HepG2 (cell line): ENCODE data around the gene STEAP1B.

Source experiments
- MLLT10 ChIP-seq: sonication (generic); formaldehyde crosslinking; IDR thresholded peaks from 2 replicates; pipeline ENCODE4 v1.4.0; 2020; ENCODE audit warnings: missing genetic modification reagents
- NFE2L1 ChIP-seq: sonication (generic); formaldehyde crosslinking; IDR thresholded peaks from 2 replicates; pipeline ENCODE4 v1.4.0; 2020; ENCODE audit warnings: missing genetic modification reagents, mild to moderate bottlenecking, borderline replicate concordance

DNA sequence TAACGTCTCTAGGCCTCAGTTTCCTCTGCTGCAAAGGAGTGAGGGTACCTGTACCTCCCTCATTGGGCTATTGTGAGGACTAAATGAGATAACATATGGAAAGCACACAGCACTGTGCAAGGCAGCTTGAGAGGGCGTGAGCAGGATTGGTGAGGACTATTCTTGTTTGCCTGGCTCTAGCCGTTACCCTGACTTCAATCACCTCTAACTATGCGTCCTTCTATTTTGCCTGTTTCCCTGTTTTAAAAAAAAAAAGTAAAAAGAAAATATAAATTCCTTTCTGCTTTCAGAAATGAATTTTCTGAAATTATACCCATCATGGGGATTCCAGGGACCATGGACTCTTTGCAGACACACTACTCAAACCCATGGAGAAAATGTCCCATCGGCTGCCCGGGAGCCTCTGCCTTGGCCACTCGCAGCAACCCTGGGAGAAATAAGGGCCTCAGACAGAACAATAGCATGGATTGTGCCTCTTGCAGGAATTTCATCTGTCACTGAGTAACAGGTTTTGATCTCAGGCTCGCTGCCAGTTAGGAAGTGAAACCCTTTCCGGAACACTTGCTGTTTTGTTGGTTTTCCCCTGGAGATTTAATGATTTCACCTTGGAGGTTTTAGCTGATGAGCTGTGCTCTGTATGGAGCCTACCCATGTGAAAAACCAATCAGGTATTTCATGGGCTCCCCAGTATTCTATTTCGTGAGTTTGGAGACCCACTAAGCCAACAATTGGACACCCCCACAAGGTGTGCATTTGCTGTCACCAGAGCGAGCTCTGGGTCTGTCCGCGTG is 55.6 kb downstream of the STEAP1B start:
- TF ChIP-seq MLLT10 (CRISPR knock-in tag) (no peak), NFE2L1 (CRISPR knock-in tag) (no peak)
